Lower leg skin (tissue), 3 donors: ENCODE measurements around the gene PELI3.

Experiments
- CTCF ChIP-seq, 3 donors: fragments of 450-650 bp; IDR thresholded peaks; one replicate each; pipeline ENCODE4 v1.5.1; 2016; ENCODE audit warnings: antibody characterized with exemption in 3 of 3, mild to moderate bottlenecking in 3 of 3, moderate library complexity in 2 of 3
- POLR2A ChIP-seq, 2 donors: fragments of 450-650 bp; IDR thresholded peaks; one replicate each; pipeline ENCODE4 v1.6.1; 2016 to 2017; ENCODE audit warnings: antibody characterized with exemption in 2 of 2, mild to moderate bottlenecking in 1 of 2, moderate library complexity in 1 of 2

DNA sequence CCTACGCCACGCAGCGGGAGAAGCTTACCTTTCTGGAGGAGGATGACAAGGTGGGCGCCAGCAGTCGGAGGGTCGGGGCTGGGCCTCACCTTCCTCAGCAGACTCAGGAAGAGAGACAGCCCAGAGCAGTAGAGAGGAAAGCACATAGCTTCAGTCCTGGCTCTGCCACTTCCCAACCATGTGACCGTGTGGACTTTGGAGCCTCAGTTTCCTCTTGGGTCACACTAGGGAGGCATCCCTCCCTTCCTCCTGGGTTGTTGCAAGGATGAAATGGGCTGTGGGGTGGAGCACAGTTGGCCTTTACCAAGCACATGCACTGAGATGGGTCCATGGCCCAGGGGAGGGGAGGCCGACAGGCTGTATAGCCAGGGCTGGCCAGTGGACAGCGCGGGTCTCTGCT lies 26.4 kb downstream of the PELI3 start:
- no peak for TF ChIP-seq CTCF (IDR thresholded peaks at IDR 0.05)
- TF ChIP-seq POLR2A (IDR thresholded peaks at IDR 0.05): no peak
